D721Med (cell line): ENCODE measurements around the gene ABCG2.

ENCODE experiments used
- DNase-seq: peaks from one replicate; pipeline ENCODE4 v3.0.0; 2011; ENCODE audit warnings: low spot score; ENCODE audit not compliant: insufficient read length
- FAIRE-seq: peaks from 2 replicates; lab custom pipeline; 2011; peaks lifted over from hg19 to GRCh38; lab: Jason Lieb, UNC
- TF ChIP-seq, protein P1 (sequence below): IDR thresholded peaks from 2 replicates; pipeline ENCODE4 v1.5.1; 2012; ENCODE audit warnings: mild to moderate bottlenecking, control low read depth; ENCODE audit not compliant: insufficient read depth; ENCODE audit errors: missing control alignments

The ABCG2 gene

GRCh38 chr4:88146891-88147290, 11.5 kb downstream of the ABCG2 start:
- DNase-seq (no peak), FAIRE-seq (no peak)
- TF ChIP-seq, protein P1, sequence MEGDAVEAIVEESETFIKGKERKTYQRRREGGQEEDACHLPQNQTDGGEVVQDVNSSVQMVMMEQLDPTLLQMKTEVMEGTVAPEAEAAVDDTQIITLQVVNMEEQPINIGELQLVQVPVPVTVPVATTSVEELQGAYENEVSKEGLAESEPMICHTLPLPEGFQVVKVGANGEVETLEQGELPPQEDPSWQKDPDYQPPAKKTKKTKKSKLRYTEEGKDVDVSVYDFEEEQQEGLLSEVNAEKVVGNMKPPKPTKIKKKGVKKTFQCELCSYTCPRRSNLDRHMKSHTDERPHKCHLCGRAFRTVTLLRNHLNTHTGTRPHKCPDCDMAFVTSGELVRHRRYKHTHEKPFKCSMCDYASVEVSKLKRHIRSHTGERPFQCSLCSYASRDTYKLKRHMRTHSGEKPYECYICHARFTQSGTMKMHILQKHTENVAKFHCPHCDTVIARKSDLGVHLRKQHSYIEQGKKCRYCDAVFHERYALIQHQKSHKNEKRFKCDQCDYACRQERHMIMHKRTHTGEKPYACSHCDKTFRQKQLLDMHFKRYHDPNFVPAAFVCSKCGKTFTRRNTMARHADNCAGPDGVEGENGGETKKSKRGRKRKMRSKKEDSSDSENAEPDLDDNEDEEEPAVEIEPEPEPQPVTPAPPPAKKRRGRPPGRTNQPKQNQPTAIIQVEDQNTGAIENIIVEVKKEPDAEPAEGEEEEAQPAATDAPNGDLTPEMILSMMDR, result no peak

- no peak for FAIRE-seq
- no peak for DNase-seq
- TF ChIP-seq, protein P1, result no peak
Observed at GRCh38 chr4:88144866-88145300, 13.6 kb downstream of the ABCG2 start.

GRCh38 chr4:88144048-88144447, 14.4 kb downstream of the ABCG2 start:
- FAIRE-seq (no peak), DNase-seq (no peak)
- TF ChIP-seq, protein P1, result no peak

DNA sequence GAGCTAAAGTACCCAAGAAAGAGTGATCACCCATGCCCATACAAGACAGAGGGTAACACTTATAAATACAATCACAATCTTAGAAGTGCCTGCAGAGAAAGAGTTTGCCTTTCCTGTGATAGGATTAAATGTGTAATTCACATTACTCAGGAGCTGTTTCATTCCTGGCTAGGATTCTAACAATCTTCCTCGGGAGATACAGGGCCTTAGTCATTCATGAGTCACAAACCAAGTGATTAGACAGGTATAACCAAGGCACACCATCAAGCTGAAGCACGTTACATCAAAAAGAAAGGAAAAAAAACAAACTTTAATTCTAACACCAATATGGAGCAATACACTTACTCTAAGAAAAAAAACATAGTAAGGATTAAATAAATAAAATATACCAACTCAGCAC, 14.9 kb downstream of the ABCG2 start:
- TF ChIP-seq, protein P1, result no peak
- FAIRE-seq (no peak), DNase-seq (no peak)

GRCh38 chr4:88138561-88138960, 19.9 kb downstream of the ABCG2 start:
- TF ChIP-seq, protein P1, result no peak
- FAIRE-seq, result no peak
- no peak for DNase-seq

GRCh38 chr4:88137112-88137511, 21.3 kb downstream of the ABCG2 start:
- no peak for FAIRE-seq
- TF ChIP-seq, protein P1, result no peak
- DNase-seq, result no peak

DNA sequence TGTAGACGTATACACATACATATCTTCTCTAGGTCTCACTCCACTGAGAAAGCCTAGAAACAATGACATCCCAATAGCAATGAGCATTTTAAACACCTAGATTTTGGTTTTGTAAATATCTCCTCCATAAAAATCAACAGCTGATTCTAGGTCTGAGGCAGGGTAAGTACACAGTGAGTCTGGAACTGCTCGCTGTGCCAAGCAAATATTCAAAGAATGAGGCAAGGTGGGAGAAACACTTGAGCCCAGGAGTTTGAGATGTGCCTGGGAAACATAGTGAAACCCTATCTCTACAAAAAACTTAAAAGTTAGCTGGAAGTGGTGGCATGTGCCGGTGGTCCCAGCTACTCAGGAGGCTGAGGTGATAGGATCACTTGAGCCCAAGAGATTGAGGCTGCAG, 22.2 kb downstream of the ABCG2 start:
- DNase-seq (no peak), FAIRE-seq (no peak)
- TF ChIP-seq, protein P1, result no peak
